ENCODE results near the gene XPO5. TPM values are rescaled to one million over a fixed set of nuclear protein-coding genes. Genes with fewer than 3 reads are reported as not detected.

XPO5 gene
- total RNA-seq, 1 experiment from 2014 or later = 97.8 TPM

DNA sequence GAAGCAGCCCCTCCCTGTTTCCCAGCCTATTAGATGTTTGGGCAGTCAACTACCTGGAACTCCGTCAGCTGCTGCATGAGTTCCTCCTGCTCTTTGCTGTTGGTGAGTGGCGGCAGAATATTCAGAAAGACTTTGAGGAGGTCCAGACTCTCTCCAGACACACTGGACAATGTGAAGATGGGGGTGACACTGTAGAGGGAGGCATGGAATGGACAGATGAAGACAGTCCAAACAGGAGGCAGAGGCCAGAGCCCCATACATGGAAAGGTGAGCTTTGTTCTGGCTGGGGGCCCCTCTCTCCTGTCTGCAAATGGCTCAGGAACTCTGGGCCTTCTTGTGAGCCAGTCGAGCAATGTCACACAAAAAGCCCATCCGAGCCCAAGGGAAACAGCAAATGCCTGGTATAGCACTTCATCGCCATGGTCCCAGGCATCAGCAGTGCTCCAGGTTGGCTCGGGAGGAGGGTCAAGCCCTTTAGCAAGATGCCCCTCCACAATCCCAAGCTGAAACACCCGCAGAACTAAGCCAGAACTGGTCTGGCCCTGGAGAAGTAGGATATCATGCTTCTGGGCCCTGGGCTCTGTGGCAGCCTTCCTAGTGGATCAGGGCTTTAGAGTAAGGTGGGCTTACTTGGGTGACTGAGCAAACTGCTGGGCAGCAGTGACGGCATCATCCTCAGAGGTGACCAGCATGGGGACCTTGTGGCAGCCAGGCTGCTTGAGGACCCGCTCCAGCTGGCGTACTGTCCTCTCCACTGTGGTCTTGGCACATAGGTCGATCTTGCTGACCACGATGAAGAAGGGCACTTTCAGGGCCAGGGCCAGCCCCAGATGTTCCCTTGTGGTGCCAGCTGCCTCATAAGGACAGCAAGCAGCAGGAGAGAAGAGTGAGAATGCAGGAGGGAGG, 48.3 kb upstream of the XPO5 start:
- Mint-ChIP-seq H3K36me3 (peaks cover 61% of the 10 kb centered on the region), H3K9me3 (no peaks in the 10 kb centered on the region), H3K4me3 (no peak overlapping the region), H3K4me1 (peaks cover 8% of the 10 kb centered on the region), H3K27me3 (ENCODE audit: low read depth) (no peaks in the 10 kb centered on the region), H3K27ac (no peak overlapping the region)
- ChIA-PET POLR2A (no interaction called here), CTCF (no interaction called here)
- no peak for ATAC-seq
- TF ChIP-seq STAT6 (CRISPR knock-in tag; conservative IDR thresholded peaks at IDR 0.05; ENCODE audit: low read depth) = no peak
- no peak for TF ChIP-seq TP53 (CRISPR knock-in tag; IDR thresholded peaks at IDR 0.05)
- TF ChIP-seq ZNF425 (CRISPR knock-in tag; conservative IDR thresholded peaks at IDR 0.05) = no peak
- TF ChIP-seq ZNF317 (CRISPR knock-in tag; IDR thresholded peaks at IDR 0.05; ENCODE audit: borderline replicate concordance, low read depth) = no peak
- no peak for TF ChIP-seq GRHL2 (CRISPR knock-in tag; IDR thresholded peaks at IDR 0.05; ENCODE audit: insufficient replicate concordance, severe bottlenecking)
- TF ChIP-seq, protein P1, sequence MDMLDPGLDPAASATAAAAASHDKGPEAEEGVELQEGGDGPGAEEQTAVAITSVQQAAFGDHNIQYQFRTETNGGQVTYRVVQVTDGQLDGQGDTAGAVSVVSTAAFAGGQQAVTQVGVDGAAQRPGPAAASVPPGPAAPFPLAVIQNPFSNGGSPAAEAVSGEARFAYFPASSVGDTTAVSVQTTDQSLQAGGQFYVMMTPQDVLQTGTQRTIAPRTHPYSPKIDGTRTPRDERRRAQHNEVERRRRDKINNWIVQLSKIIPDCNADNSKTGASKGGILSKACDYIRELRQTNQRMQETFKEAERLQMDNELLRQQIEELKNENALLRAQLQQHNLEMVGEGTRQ (CRISPR knock-in tag; IDR thresholded peaks at IDR 0.05) = no peak
- TF ChIP-seq GABPB1 (CRISPR knock-in tag; IDR thresholded peaks at IDR 0.05) = no peak
- TF ChIP-seq, protein P2, sequence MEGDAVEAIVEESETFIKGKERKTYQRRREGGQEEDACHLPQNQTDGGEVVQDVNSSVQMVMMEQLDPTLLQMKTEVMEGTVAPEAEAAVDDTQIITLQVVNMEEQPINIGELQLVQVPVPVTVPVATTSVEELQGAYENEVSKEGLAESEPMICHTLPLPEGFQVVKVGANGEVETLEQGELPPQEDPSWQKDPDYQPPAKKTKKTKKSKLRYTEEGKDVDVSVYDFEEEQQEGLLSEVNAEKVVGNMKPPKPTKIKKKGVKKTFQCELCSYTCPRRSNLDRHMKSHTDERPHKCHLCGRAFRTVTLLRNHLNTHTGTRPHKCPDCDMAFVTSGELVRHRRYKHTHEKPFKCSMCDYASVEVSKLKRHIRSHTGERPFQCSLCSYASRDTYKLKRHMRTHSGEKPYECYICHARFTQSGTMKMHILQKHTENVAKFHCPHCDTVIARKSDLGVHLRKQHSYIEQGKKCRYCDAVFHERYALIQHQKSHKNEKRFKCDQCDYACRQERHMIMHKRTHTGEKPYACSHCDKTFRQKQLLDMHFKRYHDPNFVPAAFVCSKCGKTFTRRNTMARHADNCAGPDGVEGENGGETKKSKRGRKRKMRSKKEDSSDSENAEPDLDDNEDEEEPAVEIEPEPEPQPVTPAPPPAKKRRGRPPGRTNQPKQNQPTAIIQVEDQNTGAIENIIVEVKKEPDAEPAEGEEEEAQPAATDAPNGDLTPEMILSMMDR (IDR thresholded peaks at IDR 0.05) = no peak
- TF ChIP-seq RELA (CRISPR knock-in tag; IDR thresholded peaks at IDR 0.05; ENCODE audit: borderline replicate concordance) = no peak
- DNase-seq (ENCODE audit: low spot score) = no peak

- TF ChIP-seq ETV6 (CRISPR knock-in tag; IDR thresholded peaks at IDR 0.05) (no peak), NFATC4 (CRISPR knock-in tag; IDR thresholded peaks at IDR 0.05) (no peak), ELF4 (CRISPR knock-in tag; IDR thresholded peaks at IDR 0.05; ENCODE audit: low read depth) (no peak), ZBTB21 (CRISPR knock-in tag; IDR thresholded peaks at IDR 0.05; ENCODE audit: borderline replicate concordance) (no peak), ARID4B (CRISPR knock-in tag; IDR thresholded peaks at IDR 0.05; ENCODE audit: borderline replicate concordance) (no peak)
- Mint-ChIP-seq H3K36me3 (peaks cover 61% of the 10 kb centered on the region), H3K4me3 (no peak overlapping the region), H3K27me3 (ENCODE audit: low read depth) (no peaks in the 10 kb centered on the region), H3K27ac (no peak overlapping the region), H3K9me3 (no peaks in the 10 kb centered on the region), H3K4me1 (no peaks in the 10 kb centered on the region; the same call in 1 of the 2 replicates)
- CTCF ChIA-PET = no interaction called here
- ATAC-seq (no peak), DNase-seq (ENCODE audit: low spot score) (no peak)
- POLR2A ChIA-PET = no interaction called here
Measured at GRCh38 chr6:43622541-43622940, 46.7 kb upstream of the XPO5 start.

Data from WTC11 (cell line).